OCI-LY7 (cell line): ENCODE measurements around the gene SDF4.

Experiments
- CTCF ChIP-seq: fragments of 200-600 bp; sonication (generic); conservative IDR thresholded peaks from 2 replicates; pipeline ENCODE4 v1.5.1; 2014; ENCODE audit warnings: mild to moderate bottlenecking, antibody characterized with exemption, low read length, moderate library complexity, mixed read lengths
- EZH2phosphoT487 ChIP-seq: fragments of 200-600 bp; sonication (generic); IDR thresholded peaks from 2 replicates; pipeline ENCODE4 v1.6.1; 2018; ENCODE audit warnings: low read depth, borderline replicate concordance, mild to moderate bottlenecking, mixed run types, antibody characterized with exemption, low read length, moderate library complexity, mixed read lengths

- TF ChIP-seq CTCF (no peak), EZH2phosphoT487 (no peak)
Observed at GRCh38 chr1:1239614-1240347, 8.0 kb upstream of the SDF4 start.
